Fibroblast of lung (primary cell): ENCODE data around the gene SCAPER. TPM values are rescaled to one million over a fixed set of nuclear protein-coding genes. Genes with fewer than 3 reads are reported as not detected.
"Not testable (repeated sequence)": the region's sequence is repeated elsewhere in the genome, so short reads cannot be mapped to it uniquely, and the experiment has no call there.

ENCODE experiments used
- DNase-seq, 2 donors: peaks; one replicate each; pipeline versions ENCODE4 v3.0.0 to v3.0.0-alpha.2; 2010; ENCODE audit warnings: low read depth in 2 of 2
- H2AFZ ChIP-seq: 2 replicates; pipeline ENCODE4 v1.5.1; 2012; ENCODE audit warnings: low read length, control low read depth, inconsistent platforms
- H3K27ac ChIP-seq: 2 replicates; pipeline ENCODE4 v1.5.1; 2011; ENCODE audit warnings: low read length, control low read depth; ENCODE audit not compliant: insufficient read depth
- H3K27me3 ChIP-seq: 2 replicates; pipeline ENCODE4 v1.5.1; 2011; ENCODE audit warnings: mild to moderate bottlenecking, low read length; ENCODE audit not compliant: control insufficient read depth, insufficient read depth
- H3K36me3 ChIP-seq: 2 replicates; pipeline ENCODE4 v1.5.1; 2011; ENCODE audit warnings: low read length; ENCODE audit not compliant: control insufficient read depth, insufficient read depth
- H3K4me1 ChIP-seq: 2 replicates; pipeline ENCODE4 v1.5.1; 2011; ENCODE audit warnings: low read length; ENCODE audit not compliant: control insufficient read depth, insufficient read depth; ENCODE audit errors: extremely low read depth
- H3K4me2 ChIP-seq: 2 replicates; pipeline ENCODE4 v1.5.1; 2011; ENCODE audit warnings: low read length, control low read depth; ENCODE audit not compliant: insufficient read depth; ENCODE audit errors: extremely low read depth
- H3K4me3 ChIP-seq, 4 experiments: fragments of 200-600 bp in 1 of 4; sonication (generic) in 1 of 4; replicated peaks in 1 of 4; 2 replicates each; pipeline ENCODE4 v1.5.1; 2011 to 2016; ENCODE audit warnings: low read length in 4 of 4, low read depth in 3 of 4, mild to moderate bottlenecking in 3 of 4, control low read depth in 2 of 4, inconsistent platforms in 1 of 4, mixed read lengths in 1 of 4; ENCODE audit not compliant: insufficient read depth in 1 of 4; ENCODE audit errors: control extremely low read depth in 1 of 4
- H3K79me2 ChIP-seq: 2 replicates; pipeline ENCODE4 v1.5.1; 2012; ENCODE audit warnings: mild to moderate bottlenecking, low read length, inconsistent platforms; ENCODE audit not compliant: control insufficient read depth, insufficient read depth
- H3K9ac ChIP-seq: 2 replicates; pipeline ENCODE4 v1.5.1; 2011; ENCODE audit warnings: mild to moderate bottlenecking, low read length, control low read depth; ENCODE audit not compliant: insufficient read depth
- H3K9me3 ChIP-seq: 2 replicates; pipeline ENCODE4 v1.5.1; 2012; ENCODE audit warnings: low read depth, low read length; ENCODE audit not compliant: control insufficient read depth, insufficient read depth
- H4K20me1 ChIP-seq: 2 replicates; pipeline ENCODE4 v1.5.1; 2011; ENCODE audit warnings: low read length; ENCODE audit not compliant: control insufficient read depth, insufficient read depth; ENCODE audit errors: extremely low read depth
- CTCF ChIP-seq, 2 donors: IDR thresholded peaks in 1 of 2; conservative IDR thresholded peaks in 1 of 2; 1 replicate in 1 of 2; 2 replicates in 1 of 2; pipeline ENCODE4 v1.5.1; 2011 to 2012; ENCODE audit warnings: low read length in 2 of 2, control low read depth in 1 of 2, inconsistent platforms in 1 of 2, low read depth in 1 of 2, mild to moderate bottlenecking in 1 of 2
- EZH2 ChIP-seq: IDR thresholded peaks from 2 replicates; pipeline ENCODE4 v1.5.1; 2012; ENCODE audit warnings: low read length, control low read depth, mild to moderate bottlenecking; ENCODE audit errors: missing control alignments
- polyA plus RNA-seq, 2 donors: library from polyadenylated mRNA; depleted of rRNA in 1 of 2; stranded (reverse) in 1 of 2; unstranded in 1 of 2; fragments of >200 nt; gene quantifications; 2 replicates each; pipeline ENCODE4 v1.2.1, GENCODE V29; 2011 to 2012; ENCODE audit warnings: missing spikeins in 1 of 2
- total RNA-seq: library from RNA; depleted of rRNA; stranded (reverse); fragments of >200 nt; gene quantifications from 2 replicates; pipeline ENCODE4 v1.2.1, GENCODE V29; 2014

SCAPER gene
- total and polyA plus RNA-seq, 2 donors (not counting 1 experiment from before 2014, with no cell fraction given): 2.3 to 9.1 TPM

- TF ChIP-seq CTCF (conservative IDR thresholded peaks at IDR 0.05 in 1 of 2, IDR thresholded peaks at IDR 0.05 in 1 of 2; ENCODE audit: low read depth in 1 of 2, low read length in 2 of 2) (no peak), EZH2 (no peak)
- H3K4me2 ChIP-seq: no peak overlapping the region
- no peak overlapping the region for H3K27ac ChIP-seq
- no peaks in the 10 kb centered on the region for H3K36me3 ChIP-seq
- H4K20me1 ChIP-seq: no peaks in the 10 kb centered on the region
- H3K4me3 ChIP-seq: no peak overlapping the region
- H3K9me3 ChIP-seq: no peaks in the 10 kb centered on the region
- H3K27me3 ChIP-seq: no peaks in the 10 kb centered on the region
- no peak overlapping the region for H2AFZ ChIP-seq
- no peak for DNase-seq
- H3K4me1 ChIP-seq: no peaks in the 10 kb centered on the region
- peaks cover 53% of the 10 kb centered on the region for H3K79me2 ChIP-seq
- no peak overlapping the region for H3K9ac ChIP-seq
Measured at GRCh38 chr15:76298986-76299385, 606.2 kb downstream of the SCAPER start.

GRCh38 chr15:76297951-76298350 is 607.2 kb downstream of the SCAPER start:
- not testable (repeated sequence) for H3K9me3 ChIP-seq, H3K9ac ChIP-seq, H3K4me2 ChIP-seq, H4K20me1 ChIP-seq, H3K27ac ChIP-seq, H3K4me1 ChIP-seq, H3K4me3 ChIP-seq, DNase-seq, H3K36me3 ChIP-seq, H3K27me3 ChIP-seq, H2AFZ ChIP-seq
- H3K79me2 ChIP-seq: peaks cover 44% of the 10 kb centered on the region

Other genes with a start within 250 kb of the SCAPER start
- gene RCN2, start 26.4 kb upstream of the SCAPER start, total RNA-seq: 36.0 and 46.6 TPM in 2 replicates
- 89.6 and 106 TPM in 2 replicates for gene RCN2, start 26.4 kb upstream of the SCAPER start, polyA plus RNA-seq
- gene PSTPIP1, start 89.8 kb upstream of the SCAPER start, total RNA-seq: 0.77 and 1.5 TPM in 2 replicates
- 0.56 and 0.79 TPM in 2 replicates for gene PSTPIP1, start 89.8 kb upstream of the SCAPER start, polyA plus RNA-seq
- gene TSPAN3, start 165.8 kb upstream of the SCAPER start, total RNA-seq: 181 and 225 TPM in 2 replicates
- gene TSPAN3, start 165.8 kb upstream of the SCAPER start, polyA plus RNA-seq: 308 and 472 TPM in 2 replicates